Measurements from ENCODE around the gene NRDC. TPM values are rescaled to one million over a fixed set of nuclear protein-coding genes. Genes with fewer than 3 reads are reported as not detected.

NRDC gene
- total and polyA plus RNA-seq, 2 experiments from 2014 or later = 51.3 to 113 TPM

- Histone ChIP-seq H3K27ac (no peak overlapping the region), H3K27me3 (no peaks in the 10 kb centered on the region), H3K4me3 (no peak overlapping the region), H3K4me1 (ENCODE audit: low read depth) (peaks cover 6% of the 10 kb centered on the region), H3K36me3 (peaks cover 49% of the 10 kb centered on the region), H3K9me3 (ENCODE audit: low read depth) (no peaks in the 10 kb centered on the region)
- TF ChIP-seq CTCF (IDR thresholded peaks at IDR 0.05; ENCODE audit: low read depth, low read length) = no peak
- DNase-seq (ENCODE audit: low read depth in 1 of 2, low spot score in 1 of 2) = no peak
Observed at GRCh38 chr1:51752073-51752948, 126.2 kb downstream of the NRDC start.

DNA sequence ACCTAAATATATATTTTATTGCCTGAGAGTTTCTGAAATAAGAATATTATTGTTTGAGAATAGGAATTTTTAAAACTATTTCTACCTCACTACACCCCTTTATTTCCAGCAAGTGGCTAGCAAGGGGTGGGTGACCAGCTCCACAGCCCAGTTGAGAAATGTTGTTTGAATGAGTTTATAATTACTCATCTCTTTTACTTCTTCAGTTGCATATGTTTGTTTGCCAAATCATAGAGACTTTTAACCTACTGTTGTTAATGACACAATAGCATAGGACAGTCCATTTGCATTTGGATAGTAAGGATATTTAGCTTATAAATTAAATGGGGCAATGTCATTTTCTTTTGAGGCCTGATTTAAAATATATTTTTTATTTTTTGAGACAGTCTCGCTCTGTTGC lies 127.8 kb downstream of the NRDC start:
- Histone ChIP-seq H3K27me3 (no peaks in the 10 kb centered on the region), H3K9me3 (ENCODE audit: low read depth) (no peaks in the 10 kb centered on the region), H3K4me3 (no peak overlapping the region), H3K27ac (no peak overlapping the region), H3K36me3 (peaks cover 55% of the 10 kb centered on the region), H3K4me1 (ENCODE audit: low read depth) (peaks cover 6% of the 10 kb centered on the region)
- peak in 1 of 2 donors; percentile 47 for DNase-seq (ENCODE audit: low read depth in 1 of 2, low spot score in 1 of 2)
- no peak for TF ChIP-seq CTCF (IDR thresholded peaks at IDR 0.05; ENCODE audit: low read depth, low read length)

GRCh38 chr1:51750218-51750617 lies 128.3 kb downstream of the NRDC start:
- H3K36me3 ChIP-seq = peaks cover 49% of the 10 kb centered on the region
- H3K4me3 ChIP-seq = no peak overlapping the region
- H3K27me3 ChIP-seq = no peaks in the 10 kb centered on the region
- H3K27ac ChIP-seq = no peak overlapping the region
- DNase-seq (ENCODE audit: low read depth in 1 of 2, low spot score in 1 of 2) = peak in 1 of 2 donors; percentile 67
- no peaks in the 10 kb centered on the region for H3K9me3 ChIP-seq (ENCODE audit: low read depth)
- peaks cover 6% of the 10 kb centered on the region for H3K4me1 ChIP-seq (ENCODE audit: low read depth)
- TF ChIP-seq CTCF (IDR thresholded peaks at IDR 0.05; ENCODE audit: low read depth, low read length) = no peak

DNA sequence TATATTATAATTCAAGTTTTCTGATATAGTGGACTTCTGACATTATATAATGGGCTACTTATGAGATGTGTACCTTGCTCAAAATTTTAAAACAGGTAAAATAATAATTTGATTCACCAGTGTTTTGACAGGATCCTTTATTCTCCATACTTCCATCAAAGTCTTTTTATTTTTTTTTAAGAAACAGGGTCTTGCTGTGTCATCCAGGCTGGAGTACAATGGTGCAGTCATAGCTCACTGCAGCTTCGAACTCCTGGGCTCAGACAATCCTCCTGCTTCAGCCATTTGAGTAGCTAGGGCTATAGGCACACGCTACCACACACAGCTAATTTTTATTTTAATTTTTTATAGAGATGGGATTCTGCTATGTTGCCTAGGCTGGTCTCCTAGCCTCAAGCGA lies 129.4 kb downstream of the NRDC start:
- Histone ChIP-seq H3K27me3 (no peaks in the 10 kb centered on the region), H3K36me3 (peaks cover 43% of the 10 kb centered on the region), H3K27ac (no peak overlapping the region), H3K4me1 (ENCODE audit: low read depth) (peaks cover 15% of the 10 kb centered on the region), H3K4me3 (no peak overlapping the region), H3K9me3 (ENCODE audit: low read depth) (no peaks in the 10 kb centered on the region)
- no peak for DNase-seq (ENCODE audit: low read depth in 1 of 2, low spot score in 1 of 2)
- TF ChIP-seq CTCF (IDR thresholded peaks at IDR 0.05; ENCODE audit: low read depth, low read length) = no peak

- peaks cover 24% of the 10 kb centered on the region for H3K36me3 ChIP-seq
- no peaks in the 10 kb centered on the region for H3K27me3 ChIP-seq
Observed at GRCh38 chr1:51745304-51745570, 133.3 kb downstream of the NRDC start.

More at GRCh38 chr1:51745304-51745570, 133.3 kb downstream of the NRDC start:
- no peak for DNase-seq (ENCODE audit: low read depth in 1 of 2, low spot score in 1 of 2)
- Histone ChIP-seq H3K9me3 (ENCODE audit: low read depth) (no peaks in the 10 kb centered on the region), H3K4me3 (no peak overlapping the region), H3K27ac (peak overlapping the region; percentile 37), H3K4me1 (ENCODE audit: low read depth) (peaks cover 19% of the 10 kb centered on the region)
- TF ChIP-seq CTCF (IDR thresholded peaks at IDR 0.05; ENCODE audit: low read depth, low read length) = no peak

Measured in cardiac muscle cell (in vitro differentiated cells and primary cell).